HG03025 (cell line): ENCODE measurements around the gene BABAM1.
"Not testable (repeated sequence)": the region's sequence is repeated elsewhere in the genome, so short reads cannot be mapped to it uniquely, and the experiment has no call there.

ENCODE experiments used
- ATAC-seq: cut with Tn5 transposase; IDR thresholded peaks from one replicate; pipeline ENCODE4 v1.9.1; 2021; ENCODE audit warnings: mild to moderate bottlenecking, moderate library complexity; ENCODE audit not compliant: unreplicated experiment, low FRiP score

Gene BABAM1

GRCh38 chr19:17266589-17266974, 661 bp upstream of the BABAM1 start:
- ATAC-seq: no peak

- ATAC-seq: no peak
These were observed 1.5 kb downstream of the BABAM1 start for GRCh38 chr19:17268754-17269153.

- not testable (repeated sequence) for ATAC-seq
These were observed 7.6 kb downstream of the BABAM1 start for GRCh38 chr19:17274892-17275291.

- ATAC-seq: no peak
These were observed 8.4 kb downstream of the BABAM1 start for GRCh38 chr19:17275441-17276175.

- ATAC-seq: no peak
These were observed 12.2 kb downstream of the BABAM1 start for GRCh38 chr19:17279436-17279835.

GRCh38 chr19:17281391-17282304, 14.4 kb downstream of the BABAM1 start, which contains the start of gene ANKLE1:
Gene ANKLE1 (plus strand): TSS chr19:17281901. CDS start chr19:17281921, 20 bp downstream.
- no peak for ATAC-seq

- no peak for ATAC-seq
These were observed 15.4 kb downstream of the BABAM1 start for GRCh38 chr19:17282488-17283125.

GRCh38 chr19:17283504-17283996, 16.3 kb downstream of the BABAM1 start:
- no peak for ATAC-seq

- ATAC-seq: no peak
These were observed 18.3 kb downstream of the BABAM1 start for GRCh38 chr19:17285415-17286135.

GRCh38 chr19:17286263-17286662, 19.0 kb downstream of the BABAM1 start:
- no peak for ATAC-seq

- no peak for ATAC-seq
These were observed 19.5 kb downstream of the BABAM1 start for GRCh38 chr19:17286752-17287151.

- ATAC-seq: no peak
These were observed 22.2 kb downstream of the BABAM1 start for GRCh38 chr19:17289489-17289888.

GRCh38 chr19:17292301-17293074, 25.2 kb downstream of the BABAM1 start:
- ATAC-seq: no peak

GRCh38 chr19:17293605-17294004, 26.4 kb downstream of the BABAM1 start:
- no peak for ATAC-seq

- ATAC-seq: no peak
These were observed 27.0 kb downstream of the BABAM1 start for GRCh38 chr19:17294051-17294891.

- not testable (repeated sequence) for ATAC-seq
These were observed 28.3 kb downstream of the BABAM1 start for GRCh38 chr19:17295551-17295950.

- ATAC-seq: no peak
These were observed 29.0 kb downstream of the BABAM1 start for GRCh38 chr19:17296273-17296672.

- no peak for ATAC-seq
These were observed 29.7 kb downstream of the BABAM1 start for GRCh38 chr19:17296976-17297375.
